ENCODE data around the gene TRANK1.
"Not testable (repeated sequence)": the region's sequence is repeated elsewhere in the genome, so short reads cannot be mapped to it uniquely, and the experiment has no call there.

The TRANK1 gene

DNA sequence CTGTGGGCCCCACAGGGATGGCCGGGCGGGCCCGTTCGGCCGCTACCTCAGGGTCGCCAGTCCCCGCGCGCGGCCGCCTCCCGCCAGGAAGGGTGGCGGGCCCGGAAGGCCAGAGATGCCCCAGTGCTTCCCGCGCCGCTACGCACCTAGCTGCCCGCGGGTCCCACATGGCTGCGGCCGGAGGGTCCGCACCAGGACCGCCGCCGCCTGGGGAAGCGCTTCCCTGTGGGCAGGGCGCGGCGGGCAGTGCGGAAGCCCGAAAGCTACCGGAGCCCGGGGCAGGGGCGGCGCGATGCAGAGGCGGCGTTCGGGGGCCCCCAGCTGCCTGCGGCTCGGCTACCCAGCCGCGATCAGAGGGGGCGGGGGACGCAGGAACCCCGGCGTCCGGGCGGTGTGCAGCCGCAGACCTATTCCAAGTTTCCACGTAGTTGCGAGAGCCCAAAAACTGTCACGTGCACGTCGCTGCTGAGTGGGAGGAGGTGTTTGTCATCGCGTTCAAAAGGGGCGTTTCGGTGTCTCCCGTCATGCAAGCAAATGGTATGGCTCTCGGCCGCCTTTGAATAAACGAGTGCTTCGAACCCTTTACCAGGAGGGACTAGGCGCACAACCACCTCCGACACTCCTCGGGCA is at the start of gene TRANK1:
Gene TRANK1 (minus strand): TSS at position 414 of the 630 bp plus-strand sequence. CDS start 245 bp downstream, at position 169.
- peak; percentile 87 for DNase-seq

DNA sequence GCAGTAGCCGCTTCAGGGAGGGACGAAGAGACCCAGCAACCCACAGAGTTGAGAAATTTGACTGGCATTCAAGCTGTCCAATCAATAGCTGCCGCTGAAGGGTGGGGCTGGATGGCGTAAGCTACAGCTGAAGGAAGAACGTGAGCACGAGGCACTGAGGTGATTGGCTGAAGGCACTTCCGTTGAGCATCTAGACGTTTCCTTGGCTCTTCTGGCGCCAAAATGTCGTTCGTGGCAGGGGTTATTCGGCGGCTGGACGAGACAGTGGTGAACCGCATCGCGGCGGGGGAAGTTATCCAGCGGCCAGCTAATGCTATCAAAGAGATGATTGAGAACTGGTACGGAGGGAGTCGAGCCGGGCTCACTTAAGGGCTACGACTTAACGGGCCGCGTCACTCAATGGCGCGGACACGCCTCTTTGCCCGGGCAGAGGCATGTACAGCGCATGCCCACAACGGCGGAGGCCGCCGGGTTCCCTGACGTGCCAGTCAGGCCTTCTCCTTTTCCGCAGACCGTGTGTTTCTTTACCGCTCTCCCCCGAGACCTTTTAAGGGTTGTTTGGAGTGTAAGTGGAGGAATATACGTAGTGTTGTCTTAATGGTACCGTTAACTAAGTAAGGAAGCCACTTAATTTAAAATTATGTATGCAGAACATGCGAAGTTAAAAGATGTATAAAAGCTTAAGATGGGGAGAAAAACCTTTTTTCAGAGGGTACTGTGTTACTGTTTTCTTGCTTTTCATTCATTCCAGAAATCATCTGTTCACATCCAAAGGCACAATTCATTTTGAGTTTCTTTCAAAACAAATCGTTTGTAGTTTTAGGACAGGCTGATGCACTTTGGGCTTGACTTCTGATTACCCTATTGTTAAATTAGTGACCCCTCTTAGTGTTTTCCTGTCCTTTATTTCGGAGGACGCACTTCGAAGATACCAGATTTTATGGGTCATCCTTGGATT is 48.8 kb upstream of the TRANK1 start, which contains the start of gene MLH1:
Gene MLH1 (plus strand): TSS at position 193 of the 958 bp plus-strand sequence. CDS start 30 bp downstream, at position 223.
- DNase-seq = peak; percentile 95

DNA sequence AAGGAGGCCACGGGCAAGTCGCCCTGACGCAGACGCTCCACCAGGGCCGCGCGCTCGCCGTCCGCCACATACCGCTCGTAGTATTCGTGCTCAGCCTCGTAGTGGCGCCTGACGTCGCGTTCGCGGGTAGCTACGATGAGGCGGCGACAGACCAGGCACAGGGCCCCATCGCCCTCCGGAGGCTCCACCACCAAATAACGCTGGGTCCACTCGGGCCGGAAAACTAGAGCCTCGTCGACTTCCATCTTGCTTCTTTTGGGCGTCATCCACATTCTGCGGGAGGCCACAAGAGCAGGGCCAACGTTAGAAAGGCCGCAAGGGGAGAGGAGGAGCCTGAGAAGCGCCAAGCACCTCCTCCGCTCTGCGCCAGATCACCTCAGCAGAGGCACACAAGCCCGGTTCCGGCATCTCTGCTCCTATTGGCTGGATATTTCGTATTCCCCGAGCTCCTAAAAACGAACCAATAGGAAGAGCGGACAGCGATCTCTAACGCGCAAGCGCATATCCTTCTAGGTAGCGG is 48.0 kb upstream of the TRANK1 start, which contains the start of gene EPM2AIP1:
Gene EPM2AIP1 (minus strand): TSS at position 326 of the 520 bp plus-strand sequence. CDS start 54 bp downstream, at position 272.
- DNase-seq = peak; percentile 97

DNA sequence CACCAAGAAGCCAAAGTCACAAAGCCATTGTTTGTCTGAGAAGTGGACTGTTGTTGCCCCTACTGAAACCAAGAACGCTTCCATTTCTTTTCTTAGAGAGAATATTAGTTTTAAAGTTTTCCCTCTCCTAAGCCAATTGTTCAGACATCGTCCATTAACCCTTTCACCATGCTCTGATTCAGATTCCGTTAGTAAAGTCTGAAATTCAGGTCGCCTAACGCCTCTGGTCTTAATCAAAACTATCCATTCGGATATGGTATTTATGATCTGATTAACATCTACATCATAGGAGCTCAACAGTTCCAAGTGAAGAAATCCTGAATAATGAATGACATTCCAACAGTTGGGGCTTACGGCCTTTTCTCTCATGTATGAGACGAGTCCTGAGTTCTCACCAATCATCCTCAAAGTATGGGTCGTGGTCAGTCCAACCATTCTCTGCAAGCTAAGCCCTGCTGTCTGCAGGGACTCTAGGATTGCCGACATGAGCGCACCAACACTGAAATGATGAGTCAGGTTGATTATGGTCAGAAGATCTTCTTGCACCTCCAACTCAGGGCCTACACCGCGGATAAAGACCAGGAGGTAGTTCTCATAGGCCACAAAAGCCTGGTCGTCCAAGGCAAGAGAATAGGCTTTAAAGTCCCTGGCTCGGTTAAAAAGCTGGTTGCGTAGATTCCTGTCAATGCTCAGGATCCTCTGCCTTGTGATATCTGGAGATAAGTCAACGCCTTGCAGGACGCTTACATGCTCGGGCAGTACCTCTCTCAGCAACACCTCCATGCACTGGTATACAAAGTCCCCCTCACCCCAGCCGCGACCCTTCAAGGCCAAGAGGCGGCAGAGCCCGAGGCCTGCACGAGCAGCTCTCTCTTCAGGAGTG is 47.3 kb upstream of the TRANK1 start:
- DNase-seq = no peak

DNA sequence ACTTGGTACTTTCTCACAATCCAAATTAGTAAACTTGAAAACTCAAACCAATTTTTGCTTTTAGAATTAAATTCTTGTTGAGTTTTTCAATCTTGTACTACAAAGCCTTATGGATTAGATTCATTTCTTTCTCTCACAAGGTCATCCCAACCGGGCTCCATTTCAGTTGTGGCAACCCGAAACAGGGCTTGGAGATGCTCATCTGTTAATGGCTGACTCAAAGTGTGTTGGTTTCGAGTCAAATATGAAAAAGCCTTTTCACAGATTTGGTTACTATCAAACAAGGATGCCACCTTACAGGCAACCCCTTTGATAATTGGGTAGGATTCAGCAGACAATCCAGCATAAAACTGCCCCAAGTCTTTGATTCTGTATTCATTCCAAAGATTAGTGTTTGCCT is 46.3 kb upstream of the TRANK1 start:
- no peak for DNase-seq

DNA sequence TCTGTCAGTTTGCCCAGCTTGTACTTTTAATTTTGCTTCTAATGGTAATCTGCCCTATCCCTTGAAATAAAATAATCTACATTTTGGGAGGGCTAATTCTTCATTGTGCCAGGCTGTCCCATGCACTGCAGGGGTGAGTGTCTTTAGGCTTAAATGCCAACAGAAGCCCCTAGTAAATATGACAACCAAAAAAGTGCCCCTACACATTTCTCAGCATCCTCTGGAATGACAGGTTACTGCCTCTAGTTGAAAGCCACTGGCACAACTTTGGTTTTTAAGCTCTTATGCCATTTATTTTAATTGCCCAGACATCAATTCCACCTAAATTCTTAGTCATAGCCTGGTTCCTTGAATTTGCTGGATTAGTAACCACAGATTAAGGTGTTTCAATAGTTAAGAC is 44.7 kb upstream of the TRANK1 start:
- DNase-seq = no peak

DNA sequence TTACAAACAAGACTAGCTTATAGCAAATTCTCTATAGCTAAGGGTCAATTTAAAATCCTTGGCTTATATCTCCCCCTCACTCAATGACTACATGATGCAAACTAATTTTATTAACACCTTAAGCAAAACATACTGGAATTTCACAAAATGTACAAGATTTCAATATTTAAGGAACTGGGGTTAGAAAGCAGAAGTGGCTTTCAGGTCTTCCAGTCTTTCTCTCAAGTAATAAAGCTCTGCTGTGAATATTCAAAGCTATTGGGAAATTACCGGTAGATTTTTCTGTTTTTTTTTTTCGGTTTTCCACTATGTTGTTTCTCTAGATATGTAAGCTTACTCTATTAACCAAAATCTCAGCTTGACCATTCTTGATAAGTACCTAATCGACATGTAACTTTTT is 44.2 kb upstream of the TRANK1 start:
- DNase-seq = no peak

DNA sequence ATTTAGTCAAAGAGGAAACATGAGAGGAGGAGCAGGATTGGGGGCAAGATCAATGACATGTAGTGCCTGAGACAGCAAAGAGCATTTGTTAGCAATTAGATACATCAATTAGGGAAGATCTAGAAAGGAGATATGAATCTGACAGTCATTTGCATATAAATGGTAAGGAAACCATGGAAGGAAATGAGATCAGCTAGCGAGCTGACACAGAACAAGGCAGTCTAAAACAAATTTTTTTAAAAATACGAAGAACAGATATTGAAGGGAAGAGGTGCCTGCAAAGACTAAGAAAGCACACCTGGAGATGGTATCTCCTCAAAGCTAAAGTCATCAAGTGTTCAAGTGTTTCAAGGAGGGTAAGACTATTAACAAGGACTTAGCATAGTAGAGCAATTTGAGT is 43.5 kb upstream of the TRANK1 start:
- peak; percentile 4 for DNase-seq

DNA sequence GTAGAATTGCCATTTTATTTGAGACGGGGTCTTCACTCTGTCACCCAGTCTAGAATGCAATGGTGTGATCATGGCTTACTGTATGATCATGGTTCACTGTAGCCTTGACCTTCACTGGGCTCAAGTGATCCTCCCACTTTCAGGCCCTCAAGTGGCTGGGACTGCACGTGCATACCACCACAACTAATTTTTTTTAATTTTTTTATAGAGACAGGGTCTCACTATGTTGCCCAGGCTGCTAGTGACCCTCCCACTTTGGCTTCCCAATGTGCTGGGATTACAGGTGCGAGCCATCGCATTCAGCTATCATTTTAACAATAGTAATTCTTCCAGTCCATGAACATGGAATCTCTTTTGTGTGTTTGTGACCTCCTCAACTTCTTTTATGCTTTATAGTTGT is 36.2 kb upstream of the TRANK1 start:
- no peak for DNase-seq

DNA sequence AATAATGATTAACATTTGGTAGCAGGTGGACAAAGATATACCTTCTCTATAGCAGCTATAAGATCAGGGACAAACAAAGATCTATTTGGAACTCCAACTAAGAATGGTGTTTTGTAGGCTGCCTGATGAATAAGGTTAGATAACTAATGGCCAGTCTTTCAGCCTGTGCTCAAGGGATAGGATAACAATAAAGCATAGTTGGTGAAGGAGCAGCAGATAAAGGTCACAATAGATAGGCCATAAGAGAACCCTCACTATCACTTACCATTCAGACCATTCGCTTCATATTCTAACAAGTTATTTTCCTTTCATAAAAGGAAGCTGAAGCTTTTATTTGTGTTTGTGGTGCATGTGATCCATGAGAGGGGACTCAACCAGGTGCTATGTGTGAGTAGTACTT is 28.3 kb upstream of the TRANK1 start:
- no peak for DNase-seq

DNA sequence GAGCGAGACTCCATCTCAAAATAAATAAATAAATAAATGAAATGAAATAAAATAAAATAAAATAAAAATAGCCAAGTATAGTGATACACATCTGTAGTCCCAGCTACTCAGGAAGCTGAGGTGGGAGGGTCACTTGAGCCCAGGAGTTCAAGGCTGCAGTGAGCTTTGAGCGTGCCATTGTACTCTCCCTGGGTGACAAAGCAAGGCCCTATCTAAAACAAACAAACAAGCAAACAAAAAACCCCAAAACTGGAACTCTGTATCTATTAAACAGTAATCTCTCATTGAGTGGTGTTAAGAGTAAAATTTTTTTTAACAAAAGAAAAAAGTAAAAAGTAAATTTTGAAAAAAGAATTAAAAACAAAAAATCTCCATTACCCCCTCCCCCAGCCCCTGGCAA is 27.3 kb upstream of the TRANK1 start:
- DNase-seq = no peak

DNA sequence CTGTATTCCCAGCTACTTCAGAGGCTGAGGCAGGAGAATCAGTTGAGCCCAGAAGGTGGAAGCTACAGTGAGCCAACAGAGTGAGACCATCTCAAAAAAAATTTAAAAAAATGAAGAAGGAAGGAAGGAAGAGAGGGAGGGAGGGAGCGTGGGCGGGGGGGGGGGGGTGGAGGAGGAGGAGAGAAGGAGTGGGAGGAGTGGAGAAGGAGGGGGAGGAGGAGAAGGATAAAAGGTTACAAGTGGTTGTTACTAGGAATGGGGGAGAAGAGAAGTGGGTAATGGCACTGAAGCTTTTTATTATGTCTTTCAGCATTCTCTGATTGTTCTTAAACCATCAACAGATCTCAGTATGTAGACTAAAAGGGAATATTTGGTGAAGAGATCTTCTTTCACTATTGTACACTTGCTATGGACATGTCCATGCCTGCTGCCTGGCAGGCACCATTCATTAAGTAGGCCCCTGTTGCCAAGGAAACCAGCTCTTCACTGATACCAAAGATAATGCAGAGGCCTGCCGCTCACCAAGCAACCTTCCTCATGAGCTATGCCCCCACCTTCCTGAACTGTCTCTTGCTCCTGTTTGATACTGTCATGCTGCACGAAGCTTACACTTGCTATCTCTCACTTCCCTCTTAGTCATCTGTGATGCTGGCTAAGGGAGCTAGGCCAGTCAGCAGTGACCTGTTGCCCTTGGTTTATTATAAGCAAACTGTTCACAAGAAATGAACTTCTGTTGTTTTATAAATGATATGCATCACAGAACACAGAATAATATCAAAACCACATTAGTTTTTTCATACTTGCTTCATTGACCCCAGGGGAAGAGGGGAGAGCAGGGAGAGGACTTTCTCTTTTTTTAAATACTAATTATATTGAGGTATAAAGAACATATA is 24.9 kb upstream of the TRANK1 start:
- DNase-seq = peak; percentile 51

DNA sequence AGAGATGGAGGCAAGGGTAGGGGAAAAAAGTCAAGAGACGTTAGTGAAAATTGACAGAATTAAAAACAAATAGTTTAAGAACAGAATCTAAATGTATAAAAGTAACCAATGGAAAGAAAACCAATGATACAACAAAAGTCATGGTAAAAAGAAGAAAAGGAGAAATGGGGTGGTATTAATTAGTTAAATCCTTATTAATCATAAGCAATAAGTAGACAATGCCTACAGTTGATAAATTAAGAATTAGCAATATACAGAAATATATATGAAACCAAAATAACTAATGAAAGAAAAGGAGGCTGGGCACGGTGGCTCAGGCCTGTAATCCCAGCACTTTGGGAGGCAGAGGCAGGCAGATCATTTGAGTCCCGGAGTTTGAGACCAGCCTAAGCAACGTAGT is 24.2 kb upstream of the TRANK1 start:
- no peak for DNase-seq

DNA sequence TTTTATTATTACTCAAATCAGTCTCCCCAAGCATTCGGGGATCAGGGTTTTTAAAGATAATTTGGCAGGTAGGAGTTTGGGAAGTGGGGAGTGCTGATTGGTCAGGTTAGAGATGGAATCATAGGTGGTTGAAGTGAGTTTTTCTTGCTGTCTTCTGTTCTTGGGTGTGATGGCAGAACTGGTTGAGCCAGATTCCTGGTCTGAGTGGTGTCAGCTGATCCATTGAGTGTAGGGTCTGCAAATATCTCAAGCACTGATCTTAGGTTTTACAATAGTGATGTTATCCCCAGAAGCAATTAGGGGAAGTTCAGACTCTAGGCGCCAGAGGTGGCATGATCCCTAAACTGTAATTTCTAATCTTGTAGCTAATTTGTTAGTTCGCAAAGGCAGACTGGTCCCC is 20.6 kb upstream of the TRANK1 start:
- DNase-seq = no peak

DNA sequence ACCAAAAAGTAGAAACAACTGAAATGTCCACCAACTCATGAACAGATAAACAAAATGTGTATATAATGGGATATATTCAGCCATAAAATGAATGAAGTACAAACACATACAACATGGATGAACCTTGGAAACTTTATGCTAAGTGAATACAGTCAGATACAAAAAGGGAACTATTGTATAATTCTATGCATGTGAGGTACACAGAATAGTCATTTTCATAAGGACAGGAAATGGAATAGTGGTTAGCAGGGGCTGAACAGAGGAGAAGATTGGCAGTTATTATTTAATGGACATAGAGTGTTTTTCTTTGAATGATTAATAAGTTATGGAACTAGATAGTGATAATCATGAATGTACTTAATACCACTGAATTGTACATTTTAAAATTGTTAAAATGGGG is 20.0 kb upstream of the TRANK1 start:
- no peak for DNase-seq

DNA sequence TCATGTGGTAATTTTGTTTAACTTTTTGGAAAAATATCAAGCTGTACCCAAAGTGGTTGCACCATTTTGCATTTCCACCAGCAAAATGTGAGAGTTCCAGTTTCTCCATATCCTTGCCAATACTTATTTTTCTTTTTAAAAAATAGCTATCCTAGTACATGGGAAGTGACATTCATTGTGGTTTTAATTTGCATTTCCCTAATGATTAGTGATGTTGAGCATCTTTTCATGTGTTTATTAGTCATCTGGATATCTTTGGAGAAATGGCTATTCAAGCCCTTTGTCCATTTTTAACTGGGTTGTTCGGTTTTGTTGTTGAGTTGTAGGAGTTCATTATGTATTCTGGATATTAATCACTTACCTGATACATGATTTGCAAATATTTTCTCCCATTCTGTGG is 19.5 kb upstream of the TRANK1 start:
- no peak for DNase-seq

DNA sequence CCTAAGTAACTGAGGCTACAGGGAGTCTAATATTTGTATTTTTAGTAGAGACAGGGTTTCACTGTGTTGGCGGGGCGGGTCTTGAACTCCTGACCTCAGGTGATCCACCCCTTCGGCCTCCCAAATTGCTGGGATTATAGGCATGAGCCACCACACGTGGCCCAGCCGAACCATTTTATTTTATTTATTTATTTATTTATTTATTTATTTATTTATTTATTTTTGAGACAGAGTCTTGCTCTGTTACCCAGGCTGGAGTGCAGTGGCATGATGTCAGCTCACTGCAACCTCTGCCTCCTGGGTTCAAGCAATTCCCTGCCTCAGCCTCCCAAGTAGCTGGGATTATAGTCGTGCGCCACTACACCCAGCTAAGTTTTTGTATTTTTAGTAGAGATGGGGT is 18.2 kb upstream of the TRANK1 start:
- DNase-seq = not testable (repeated sequence)

DNA sequence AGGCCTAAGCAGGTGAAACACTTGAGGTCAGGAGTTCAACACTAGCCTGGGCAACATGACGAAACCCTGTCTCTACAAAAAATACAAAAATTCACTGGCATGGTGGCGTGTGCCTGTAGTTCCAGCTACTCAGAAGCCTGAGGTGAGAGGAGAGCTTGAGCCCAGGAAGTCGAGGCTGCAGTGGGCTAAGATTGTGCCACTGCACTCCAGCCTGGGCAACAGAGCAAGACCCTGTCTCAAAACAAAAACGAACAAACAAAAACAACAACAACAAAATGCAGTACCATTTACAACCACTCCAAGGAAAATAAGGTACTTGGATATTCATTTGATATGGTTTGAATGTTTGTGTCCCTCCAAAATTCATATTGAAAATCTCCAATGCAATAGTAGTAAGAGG is 15.6 kb upstream of the TRANK1 start:
- DNase-seq = no peak

DNA sequence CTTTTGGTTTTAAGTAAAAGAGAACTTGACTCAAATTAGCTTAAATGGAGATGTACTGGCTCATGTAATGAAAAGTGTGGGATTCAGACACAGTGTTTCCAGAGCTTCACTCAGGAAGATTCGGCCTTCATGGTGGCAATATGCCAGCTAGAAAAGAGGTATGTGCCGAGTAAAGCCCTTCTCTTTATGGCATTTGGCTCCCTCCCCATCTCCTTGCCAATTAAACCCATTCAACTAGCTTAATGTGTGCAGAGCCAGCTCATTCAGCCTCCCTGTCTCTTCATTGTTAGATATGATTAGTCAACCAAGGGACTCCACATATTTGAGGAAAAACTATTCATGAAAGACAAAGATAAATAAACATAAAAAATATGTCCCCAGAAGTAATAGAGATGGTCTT is 15.0 kb upstream of the TRANK1 start:
- DNase-seq = no peak

DNA sequence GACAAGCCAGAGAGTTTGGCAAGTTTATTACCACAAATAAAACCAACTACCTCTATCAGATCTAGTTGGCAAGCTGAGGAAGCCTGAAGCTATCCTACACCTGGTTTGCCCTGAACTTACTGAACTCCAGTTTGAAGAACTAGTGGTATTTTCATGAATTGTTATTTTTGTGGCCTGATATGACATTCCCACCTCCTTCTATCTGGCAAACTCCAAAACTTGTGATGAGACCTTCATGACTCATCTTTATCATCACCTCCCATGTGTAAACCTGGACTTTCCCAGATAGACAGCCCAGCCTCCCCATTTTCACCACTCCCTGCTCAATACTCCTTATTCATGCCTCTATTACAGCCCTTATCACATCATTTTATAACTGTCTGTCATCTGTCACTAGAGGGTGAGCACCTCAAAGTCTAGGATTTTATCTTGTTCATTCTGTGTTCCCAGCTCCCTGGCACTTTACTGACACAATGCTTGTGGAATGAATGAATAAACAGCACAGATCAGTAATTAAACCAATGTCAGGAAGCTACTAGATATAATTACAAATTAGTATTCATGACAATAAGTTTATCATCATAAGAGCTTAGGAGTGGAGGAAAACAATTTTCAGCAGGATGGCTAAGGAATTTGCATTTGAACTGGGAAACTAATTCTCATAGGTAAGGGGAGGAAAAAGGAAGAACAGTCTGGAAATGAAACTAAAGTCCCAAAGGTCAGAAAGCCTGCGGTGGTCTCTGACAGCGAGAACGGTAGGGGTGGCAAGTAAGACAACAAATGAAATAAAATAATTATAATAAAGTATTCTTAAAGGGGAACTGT is 13.2 kb upstream of the TRANK1 start:
- no peak for DNase-seq

DNA sequence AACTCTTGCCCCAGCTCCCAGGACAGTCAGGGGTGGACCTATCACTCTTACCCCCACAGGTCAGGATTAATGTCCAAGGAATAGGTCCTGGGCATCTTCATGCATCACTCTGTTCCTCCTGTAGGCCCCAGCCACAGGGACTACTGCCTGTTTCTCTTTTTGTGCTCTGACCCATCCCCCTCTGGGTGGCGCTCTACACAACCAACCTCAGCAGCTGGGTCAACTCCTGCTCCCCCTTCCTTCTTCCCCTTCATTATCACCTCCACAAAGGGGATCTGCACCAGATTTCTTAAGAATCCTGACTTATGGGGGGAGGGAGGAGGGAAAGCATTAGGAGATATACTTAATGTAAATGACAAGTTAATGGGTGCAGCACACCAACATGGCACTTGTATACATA is 12.2 kb upstream of the TRANK1 start:
- DNase-seq = no peak
